A549 (cell line): ENCODE measurements around the gene DEFB123. TPM values are rescaled to one million over a fixed set of nuclear protein-coding genes. Genes with fewer than 3 reads are reported as not detected.

Experiments used
- ATAC-seq, 2 experiments: fragments of 200-7000 bp in 1 of 2; fragments of >200 bp in 1 of 2; cut with Nextera tagmentation in 1 of 2; cut with Tn5 transposase in 1 of 2; 3 replicates each; pipeline versions ENCODE4 v1.8.0 to v1.9.1; 2018 to 2020; ENCODE audit warnings: mild to moderate bottlenecking in 1 of 2, moderate library complexity in 1 of 2
- CTCF ChIA-PET: fragments of 300-600 bp; sonication (Branson Sonifier 250); formaldehyde crosslinking; extraction: SDS; loops from one replicate; lab custom pipeline; 2021; ENCODE audit warnings: antibody characterized with exemption, inconsistent platforms; lab: Yijun Ruan, JAX
- POLR2A ChIA-PET: fragments of 350-600 bp; formaldehyde crosslinking; extraction: SDS; loops from one replicate; lab custom pipeline; 2021; ENCODE audit warnings: antibody characterized with exemption, inconsistent platforms; lab: Yijun Ruan, JAX
- DNase-seq, 2 experiments: peaks; one replicate each; pipeline versions ENCODE4 v3.0.0 to v3.0.0-alpha.2; 2011 to 2016; ENCODE audit warnings: low read depth in 1 of 2, low spot score in 1 of 2
- FAIRE-seq: peaks from 2 replicates; lab custom pipeline; 2011; peaks lifted over from hg19 to GRCh38; lab: Jason Lieb, UNC
- H3K27ac ChIP-seq, 2 experiments: fragments of >200 bp; sonication (Bioruptor Twin); formaldehyde crosslinking; 3 replicates each; pipeline ENCODE4 v1.5.1; 2016 to 2017
- H3K4me1 ChIP-seq: fragments of >200 bp; sonication (Bioruptor Twin); formaldehyde crosslinking; 3 replicates; pipeline ENCODE4 v1.6.1; 2016
- H3K4me2 ChIP-seq: fragments of >200 bp; sonication (Bioruptor Twin); formaldehyde crosslinking; 3 replicates; pipeline ENCODE4 v1.6.1; 2016
- H3K4me3 ChIP-seq: fragments of >200 bp; sonication (Bioruptor Twin); formaldehyde crosslinking; 3 replicates; pipeline ENCODE4 v1.5.1; 2016
- H3K9me3 ChIP-seq: fragments of >200 bp; sonication (Bioruptor Twin); formaldehyde crosslinking; 3 replicates; pipeline ENCODE4 v1.6.1; 2016
- ATOH8 ChIP-seq: fragments of 250-450 bp; sonication (Bioruptor Pico); IDR thresholded peaks from 2 replicates; pipeline ENCODE4 v1.5.0; 2020; ENCODE audit warnings: low read depth, mild to moderate bottlenecking, moderate library complexity
- EHMT2 ChIP-seq: fragments of 200-600 bp; sonication (generic); IDR thresholded peaks from 2 replicates; pipeline ENCODE4 v1.6.1; 2016; ENCODE audit warnings: antibody characterized with exemption, low read depth, mild to moderate bottlenecking, moderate library complexity
- FOSB ChIP-seq: fragments of 250-450 bp; sonication (Bioruptor Pico); IDR thresholded peaks from 2 replicates; pipeline ENCODE4 v1.5.0; 2020; ENCODE audit warnings: mild to moderate bottlenecking, moderate library complexity
- FOXS1 ChIP-seq: fragments of 250-450 bp; sonication (Bioruptor Pico); IDR thresholded peaks from 2 replicates; pipeline ENCODE4 v1.5.0; 2020; ENCODE audit warnings: mild to moderate bottlenecking, moderate library complexity
- HDAC2 ChIP-seq: fragments of 200-600 bp; sonication (generic); IDR thresholded peaks from 2 replicates; pipeline ENCODE4 v1.6.1; 2016
- HEYL ChIP-seq: fragments of 250-450 bp; sonication (Bioruptor Pico); IDR thresholded peaks from 2 replicates; pipeline ENCODE4 v1.8.0; 2021; ENCODE audit warnings: mild to moderate bottlenecking, moderate library complexity
- HOXA7 ChIP-seq: fragments of 250-450 bp; sonication (Bioruptor Pico); IDR thresholded peaks from 2 replicates; pipeline ENCODE4 v1.5.0; 2020; ENCODE audit warnings: mild to moderate bottlenecking, moderate library complexity
- HOXB13 ChIP-seq: fragments of 250-450 bp; sonication (Bioruptor Pico); IDR thresholded peaks from 2 replicates; pipeline ENCODE4 v1.5.0; 2020; ENCODE audit warnings: low read depth, mild to moderate bottlenecking, moderate library complexity
- HOXB5 ChIP-seq: fragments of 250-450 bp; sonication (Bioruptor Pico); IDR thresholded peaks from 2 replicates; pipeline ENCODE4 v1.5.0; 2020; ENCODE audit warnings: mild to moderate bottlenecking, moderate library complexity
- JUNB ChIP-seq: fragments of >200 bp; sonication (Bioruptor Twin); formaldehyde crosslinking; IDR thresholded peaks from 2 replicates; pipeline ENCODE4 v1.6.1; 2016
- NR3C1 ChIP-seq: fragments of >200 bp; sonication (Bioruptor Twin); formaldehyde crosslinking; IDR thresholded peaks from 3 replicates; pipeline ENCODE4 v1.6.1; 2017
- PHF8 ChIP-seq: fragments of 200-600 bp; sonication (generic); IDR thresholded peaks from 2 replicates; pipeline ENCODE4 v1.6.1; 2016; ENCODE audit warnings: low read depth, mild to moderate bottlenecking, antibody characterized with exemption, moderate library complexity, borderline replicate concordance
- RARB ChIP-seq: fragments of 250-450 bp; sonication (Bioruptor Pico); IDR thresholded peaks from 2 replicates; pipeline ENCODE4 v1.8.0; 2021; ENCODE audit warnings: mild to moderate bottlenecking, moderate library complexity
- RCOR1 ChIP-seq: fragments of 150-350 bp; IDR thresholded peaks from 2 replicates; pipeline ENCODE4 v1.6.1; 2014; ENCODE audit warnings: antibody characterized with exemption, low read length, low read depth
- RNF2 ChIP-seq: fragments of 200-600 bp; sonication (generic); IDR thresholded peaks from 2 replicates; pipeline ENCODE4 v1.6.1; 2016; ENCODE audit warnings: low read depth, mild to moderate bottlenecking, antibody characterized with exemption, moderate library complexity, borderline replicate concordance
- SREBF2 ChIP-seq: fragments of 450-650 bp; IDR thresholded peaks from 2 replicates; pipeline ENCODE4 v1.6.1; 2014; ENCODE audit warnings: mild to moderate bottlenecking, moderate library complexity
- TP53 ChIP-seq: fragments of 250-450 bp; sonication (Bioruptor Pico); IDR thresholded peaks from 2 replicates; pipeline ENCODE4 v1.5.0; 2021; ENCODE audit warnings: mild to moderate bottlenecking, moderate library complexity
- ZFP36 ChIP-seq: fragments of 450-650 bp; IDR thresholded peaks from 2 replicates; pipeline ENCODE4 v1.6.1; 2014; ENCODE audit warnings: borderline replicate concordance; ENCODE audit not compliant: partially characterized antibody
- WGBS: methylation state at CpG from one replicate; pipeline ENCODE4 v1.1.6; 2017; ENCODE audit errors: missing lambda C conversion rate; 5-methylcytosine and 5-hydroxymethylcytosine counted together
- polyA plus RNA-seq, 4 experiments: library from polyadenylated mRNA; depleted of rRNA in 3 of 4; stranded (reverse); fragments of >200 nt; fragmentation: RNase III in 1 of 4; extraction: RNeasy Plus Mini Kit Qiagen cat#74134 plus additional on column Dnase treatment in 1 of 4; gene quantifications; 2 replicates in 3 of 4; 3 replicates in 1 of 4; pipeline ENCODE4 v1.2.3, GENCODE V29; 2011 to 2017
- TF ChIP-seq, protein P1 (sequence below): fragments of >200 bp; sonication (Bioruptor Twin); formaldehyde crosslinking; IDR thresholded peaks from 3 replicates; pipeline ENCODE4 v1.5.1; 2016
- TF ChIP-seq, protein P2 (sequence below): fragments of 200-600 bp; sonication (generic); IDR thresholded peaks from 2 replicates; pipeline ENCODE4 v1.6.1; 2016; ENCODE audit warnings: antibody characterized with exemption, mild to moderate bottlenecking, moderate library complexity

Gene DEFB123
- polyA plus RNA-seq, 2 of the 4 experiments (the other 2 are of a cell fraction), result not detected

DNA sequence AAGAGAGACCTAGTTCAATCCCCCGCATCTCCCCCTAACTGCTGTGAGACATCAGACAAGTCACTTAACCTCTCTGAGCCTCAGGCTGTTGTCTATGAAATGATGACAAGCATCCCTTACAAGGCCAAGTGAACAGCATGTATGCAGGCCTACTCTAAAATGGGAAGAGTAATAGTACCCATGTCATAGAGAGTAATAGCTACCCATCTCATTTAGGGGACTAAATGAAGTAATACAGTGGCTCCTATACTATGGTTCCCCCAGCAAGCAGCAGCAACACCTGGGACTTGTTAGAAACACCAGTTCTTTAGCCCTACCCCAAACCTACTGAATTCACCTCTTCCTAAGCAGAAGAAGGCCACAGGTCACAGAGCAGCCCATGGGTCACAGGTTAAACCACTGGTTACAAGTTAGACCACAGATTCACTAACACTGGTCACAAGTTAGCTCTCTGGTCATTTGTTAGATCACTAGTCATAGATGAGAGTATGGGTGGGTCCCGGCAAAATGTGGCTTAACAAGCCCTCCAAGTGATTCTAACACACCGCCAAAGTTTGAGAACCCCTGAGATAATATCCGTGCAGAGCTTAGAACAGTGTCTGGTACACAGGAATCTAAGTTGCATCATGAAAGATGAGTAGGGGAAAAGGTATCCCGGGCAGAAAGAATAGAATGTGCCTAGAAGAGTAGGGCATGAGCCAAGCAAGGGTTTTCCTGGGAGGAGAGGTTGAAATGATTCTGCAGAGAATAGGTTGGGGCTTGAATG lies 33.1 kb downstream of the DEFB123 start:
- POLR2A ChIA-PET, result no interaction called here
- Histone ChIP-seq H3K4me1 (peaks cover 8% of the 10 kb centered on the region; the same call in 2 of the 3 replicates), H3K4me2 (peak overlapping the region; percentile 26; the same call in 2 of the 3 replicates), H3K4me3 (no peak overlapping the region), H3K27ac (peak overlapping the region in 1 of 2 experiments; percentile 5; a peak in 1 of 6 replicates)
- 53% methylated on average over 5 of the region's 5 CpGs for WGBS
- DNase-seq, result no peak
- CTCF ChIA-PET, result interaction anchor here (1.5 to 2.2 kb wide), 4 partner anchors 13 to 29 kb away, joined by 4 to 11 read pairs (median 8); no protein-coding TSS in a partner anchor
- FAIRE-seq, result no peak
- no peak for TF ChIP-seq EHMT2
- TF ChIP-seq, protein P1, sequence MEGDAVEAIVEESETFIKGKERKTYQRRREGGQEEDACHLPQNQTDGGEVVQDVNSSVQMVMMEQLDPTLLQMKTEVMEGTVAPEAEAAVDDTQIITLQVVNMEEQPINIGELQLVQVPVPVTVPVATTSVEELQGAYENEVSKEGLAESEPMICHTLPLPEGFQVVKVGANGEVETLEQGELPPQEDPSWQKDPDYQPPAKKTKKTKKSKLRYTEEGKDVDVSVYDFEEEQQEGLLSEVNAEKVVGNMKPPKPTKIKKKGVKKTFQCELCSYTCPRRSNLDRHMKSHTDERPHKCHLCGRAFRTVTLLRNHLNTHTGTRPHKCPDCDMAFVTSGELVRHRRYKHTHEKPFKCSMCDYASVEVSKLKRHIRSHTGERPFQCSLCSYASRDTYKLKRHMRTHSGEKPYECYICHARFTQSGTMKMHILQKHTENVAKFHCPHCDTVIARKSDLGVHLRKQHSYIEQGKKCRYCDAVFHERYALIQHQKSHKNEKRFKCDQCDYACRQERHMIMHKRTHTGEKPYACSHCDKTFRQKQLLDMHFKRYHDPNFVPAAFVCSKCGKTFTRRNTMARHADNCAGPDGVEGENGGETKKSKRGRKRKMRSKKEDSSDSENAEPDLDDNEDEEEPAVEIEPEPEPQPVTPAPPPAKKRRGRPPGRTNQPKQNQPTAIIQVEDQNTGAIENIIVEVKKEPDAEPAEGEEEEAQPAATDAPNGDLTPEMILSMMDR, result no peak
- TF ChIP-seq HEYL, result no peak
- TF ChIP-seq ATOH8, result no peak
- no peak for TF ChIP-seq PHF8
- TF ChIP-seq SREBF2, result no peak
- no peak for TF ChIP-seq ZFP36
- TF ChIP-seq RNF2, result no peak
- no peak for TF ChIP-seq FOXS1 (CRISPR knock-in tag)
- no peak for TF ChIP-seq NR3C1
- TF ChIP-seq RCOR1, result no peak
- no peak for TF ChIP-seq HOXA7 (CRISPR knock-in tag)
- TF ChIP-seq, protein P2, sequence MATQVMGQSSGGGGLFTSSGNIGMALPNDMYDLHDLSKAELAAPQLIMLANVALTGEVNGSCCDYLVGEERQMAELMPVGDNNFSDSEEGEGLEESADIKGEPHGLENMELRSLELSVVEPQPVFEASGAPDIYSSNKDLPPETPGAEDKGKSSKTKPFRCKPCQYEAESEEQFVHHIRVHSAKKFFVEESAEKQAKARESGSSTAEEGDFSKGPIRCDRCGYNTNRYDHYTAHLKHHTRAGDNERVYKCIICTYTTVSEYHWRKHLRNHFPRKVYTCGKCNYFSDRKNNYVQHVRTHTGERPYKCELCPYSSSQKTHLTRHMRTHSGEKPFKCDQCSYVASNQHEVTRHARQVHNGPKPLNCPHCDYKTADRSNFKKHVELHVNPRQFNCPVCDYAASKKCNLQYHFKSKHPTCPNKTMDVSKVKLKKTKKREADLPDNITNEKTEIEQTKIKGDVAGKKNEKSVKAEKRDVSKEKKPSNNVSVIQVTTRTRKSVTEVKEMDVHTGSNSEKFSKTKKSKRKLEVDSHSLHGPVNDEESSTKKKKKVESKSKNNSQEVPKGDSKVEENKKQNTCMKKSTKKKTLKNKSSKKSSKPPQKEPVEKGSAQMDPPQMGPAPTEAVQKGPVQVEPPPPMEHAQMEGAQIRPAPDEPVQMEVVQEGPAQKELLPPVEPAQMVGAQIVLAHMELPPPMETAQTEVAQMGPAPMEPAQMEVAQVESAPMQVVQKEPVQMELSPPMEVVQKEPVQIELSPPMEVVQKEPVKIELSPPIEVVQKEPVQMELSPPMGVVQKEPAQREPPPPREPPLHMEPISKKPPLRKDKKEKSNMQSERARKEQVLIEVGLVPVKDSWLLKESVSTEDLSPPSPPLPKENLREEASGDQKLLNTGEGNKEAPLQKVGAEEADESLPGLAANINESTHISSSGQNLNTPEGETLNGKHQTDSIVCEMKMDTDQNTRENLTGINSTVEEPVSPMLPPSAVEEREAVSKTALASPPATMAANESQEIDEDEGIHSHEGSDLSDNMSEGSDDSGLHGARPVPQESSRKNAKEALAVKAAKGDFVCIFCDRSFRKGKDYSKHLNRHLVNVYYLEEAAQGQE, result no peak
- TF ChIP-seq, all 56 proteins: peak for 0
- peak; percentile 45 to 57; a peak in 5 of 6 replicates for ATAC-seq
- no peaks in the 10 kb centered on the region for H3K9me3 ChIP-seq

- no peak overlapping the region for H3K4me3 ChIP-seq
- ATAC-seq (no peak), FAIRE-seq (no peak), DNase-seq (no peak)
- H3K27ac ChIP-seq, result no peak overlapping the region; a peak in 1 of 6 replicates
- peak overlapping the region; percentile 26; the same call in 2 of the 3 replicates for H3K4me2 ChIP-seq
- 82% methylated on average over 2 of the region's 2 CpGs for WGBS
- POLR2A ChIA-PET, result no interaction called here
- TF ChIP-seq HOXB13 (CRISPR knock-in tag) (no peak), JUNB (no peak), FOXS1 (CRISPR knock-in tag) (no peak), TP53 (no peak), HDAC2 (no peak), HOXB5 (CRISPR knock-in tag) (no peak), RARB (no peak), FOSB (CRISPR knock-in tag) (no peak), NR3C1 (no peak)
- CTCF ChIA-PET, result interaction anchor here (1.5 to 2.2 kb wide), 4 partner anchors 14 to 29 kb away, joined by 4 to 11 read pairs (median 8); no protein-coding TSS in a partner anchor
- H3K9me3 ChIP-seq, result no peaks in the 10 kb centered on the region
- peaks cover 8% of the 10 kb centered on the region; the same call in 2 of the 3 replicates for H3K4me1 ChIP-seq
These were observed 33.6 kb downstream of the DEFB123 start for GRCh38 chr20:31474097-31474436.
